T-helper 2 cell (primary cell): ENCODE measurements around the gene TRPC1.
"Not testable (repeated sequence)": the region's sequence is repeated elsewhere in the genome, so short reads cannot be mapped to it uniquely, and the experiment has no call there.

Experiments used
- DNase-seq, 5 experiments: peaks; one replicate each; pipeline versions ENCODE4 v3.0.0 to v3.0.0-alpha.2; 2012 to 2022
- total RNA-seq, 2 donors: gene quantifications; one replicate each; lab custom pipeline; 2026; lab: John Stamatoyannopoulos, UW

Gene TRPC1
- 9.4 to 16.1 reads per million in 2 donors for total RNA-seq

DNA sequence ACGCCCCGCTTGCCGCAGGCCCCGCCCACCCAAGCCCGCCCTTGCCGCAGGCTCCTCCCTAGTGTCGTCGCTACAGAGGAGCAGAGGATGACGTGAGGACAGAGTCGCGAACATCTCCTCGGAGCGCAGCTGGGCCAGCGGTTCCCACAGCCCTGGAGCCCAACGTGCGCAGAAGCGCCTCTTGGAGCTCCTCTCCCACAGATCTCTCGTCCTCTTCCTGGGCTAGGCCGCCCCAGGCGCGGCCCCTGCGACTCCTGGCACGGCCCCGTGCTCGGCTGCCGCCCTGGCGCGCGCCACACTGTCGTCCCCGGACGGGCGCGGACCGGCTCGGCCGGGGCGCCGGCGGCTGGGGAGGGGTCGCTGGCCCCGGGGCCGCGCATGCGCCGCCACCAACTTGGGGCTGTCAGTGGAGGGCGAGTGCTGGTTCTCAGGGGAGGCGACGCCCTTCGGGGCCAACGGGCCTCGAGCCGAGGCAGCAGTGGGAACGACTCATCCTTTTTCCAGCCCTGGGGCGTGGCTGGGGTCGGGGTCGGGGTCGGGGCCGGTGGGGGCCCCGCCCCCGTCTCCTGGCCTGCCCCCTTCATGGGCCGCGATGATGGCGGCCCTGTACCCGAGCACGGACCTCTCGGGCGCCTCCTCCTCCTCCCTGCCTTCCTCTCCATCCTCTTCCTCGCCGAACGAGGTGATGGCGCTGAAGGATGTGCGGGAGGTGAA, at the start of gene TRPC1:
Gene TRPC1, plus strand, starts transcription at position 67 of the 714 bp plus-strand sequence. Its CDS starts 526 bp downstream, at position 593.
- peak; percentile 30 to 91 (median 56) for DNase-seq

DNA sequence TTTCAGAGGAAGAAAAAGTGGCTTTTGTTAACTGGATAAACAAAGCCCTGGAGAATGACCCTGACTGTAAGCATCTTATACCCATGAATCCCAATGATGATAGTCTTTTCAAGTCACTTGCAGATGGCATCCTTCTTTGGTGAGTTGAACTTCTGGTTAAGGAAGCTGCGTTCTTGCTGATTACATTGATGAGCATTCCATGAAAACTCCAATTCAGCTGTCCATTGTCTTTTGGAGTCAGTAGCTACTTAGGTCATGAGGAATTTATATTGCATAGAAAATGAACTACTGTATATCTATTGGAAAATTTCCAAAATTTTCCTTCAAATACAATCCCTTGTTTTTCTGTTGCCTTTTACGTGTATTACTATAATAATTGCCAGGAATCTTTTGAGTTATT, 47.7 kb upstream of the TRPC1 start:
- no peak for DNase-seq

DNA sequence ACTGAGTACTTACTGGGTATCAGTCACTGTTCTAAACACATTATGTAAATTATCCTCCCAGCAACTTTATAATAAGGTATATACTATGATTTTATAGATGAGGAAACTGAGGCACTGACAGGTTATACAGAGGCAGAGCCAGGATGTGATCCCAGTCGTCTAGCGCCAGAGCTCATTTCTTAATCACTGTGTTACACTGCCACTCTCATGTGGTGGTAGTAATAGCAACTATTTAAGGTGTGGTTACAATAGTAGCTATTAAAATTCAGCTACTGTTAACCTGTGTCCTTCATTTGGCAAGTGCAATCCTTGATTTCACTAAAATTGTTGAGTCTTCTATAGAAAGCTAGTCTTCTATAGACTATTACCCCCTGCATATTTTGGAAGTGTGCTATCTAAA, 43.1 kb upstream of the TRPC1 start:
- no peak for DNase-seq

DNA sequence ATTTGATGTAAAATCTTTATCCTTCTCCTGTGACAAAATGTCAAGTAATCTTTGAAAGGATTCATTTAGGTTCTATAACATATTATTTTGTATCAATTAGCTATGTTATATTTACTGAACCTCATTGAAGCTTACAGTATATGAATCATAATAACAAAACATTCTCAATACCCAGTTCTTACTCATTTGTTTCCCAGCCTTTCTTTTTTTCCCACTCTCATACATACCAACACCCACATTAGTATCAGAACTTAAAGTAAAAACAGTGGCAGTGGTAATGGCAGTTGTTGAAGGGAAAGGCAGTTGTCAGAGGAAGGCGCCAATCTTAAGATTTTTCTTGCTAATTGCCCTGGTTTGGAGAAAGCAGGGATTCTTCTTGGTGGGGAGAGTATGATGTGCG, 33.2 kb upstream of the TRPC1 start:
- no peak for DNase-seq

DNA sequence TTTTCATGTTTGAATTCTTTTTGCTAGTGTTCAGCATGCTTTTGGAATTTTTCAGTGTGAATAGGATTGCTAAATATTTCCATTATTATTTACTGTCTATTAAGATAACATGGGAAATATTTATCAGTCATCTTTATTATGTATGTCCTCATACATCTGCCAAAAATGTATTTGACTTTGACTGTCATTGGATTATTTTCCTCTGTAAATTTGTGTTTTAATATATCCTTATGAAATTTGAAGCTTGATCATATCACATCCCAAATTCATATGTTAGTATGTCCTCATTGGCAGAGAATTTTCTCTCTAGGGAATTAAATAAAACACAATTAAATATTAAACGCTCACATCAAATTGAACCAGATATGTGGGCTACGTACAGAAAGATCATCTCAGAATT, 32.3 kb upstream of the TRPC1 start:
- no peak for DNase-seq

DNA sequence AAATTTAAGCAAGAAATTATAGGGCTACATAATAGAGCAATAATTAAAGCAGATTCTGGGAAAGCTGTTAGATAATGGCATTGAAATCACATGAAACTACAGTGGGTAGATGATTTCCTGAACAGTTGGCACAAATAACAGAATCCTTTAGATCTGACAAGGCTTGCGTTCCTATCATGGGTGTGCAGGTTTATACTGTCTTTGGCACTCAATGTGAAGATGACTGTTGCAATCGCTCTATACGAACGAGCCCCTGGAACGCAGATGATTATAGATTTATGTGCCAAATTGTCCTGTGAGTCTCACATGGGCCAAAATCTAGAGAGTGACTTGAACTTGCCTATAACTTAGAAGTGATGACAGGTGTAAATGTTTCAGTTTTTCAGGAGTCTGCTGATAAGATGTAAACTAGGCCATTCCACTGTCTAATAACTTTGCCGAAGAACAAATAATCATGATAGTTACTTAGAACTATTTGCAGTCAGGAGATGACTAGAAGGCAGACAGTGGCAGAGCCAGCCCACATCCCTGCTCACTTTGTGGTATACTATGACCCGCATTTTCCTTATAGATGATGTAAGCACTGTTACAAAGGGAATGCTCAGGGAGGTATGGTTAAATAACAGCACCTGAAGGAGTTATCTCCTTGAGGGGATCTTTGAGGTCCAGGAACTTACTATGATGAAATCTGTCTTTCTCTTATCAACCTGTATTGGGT, 30.5 kb upstream of the TRPC1 start:
- DNase-seq = no peak

DNA sequence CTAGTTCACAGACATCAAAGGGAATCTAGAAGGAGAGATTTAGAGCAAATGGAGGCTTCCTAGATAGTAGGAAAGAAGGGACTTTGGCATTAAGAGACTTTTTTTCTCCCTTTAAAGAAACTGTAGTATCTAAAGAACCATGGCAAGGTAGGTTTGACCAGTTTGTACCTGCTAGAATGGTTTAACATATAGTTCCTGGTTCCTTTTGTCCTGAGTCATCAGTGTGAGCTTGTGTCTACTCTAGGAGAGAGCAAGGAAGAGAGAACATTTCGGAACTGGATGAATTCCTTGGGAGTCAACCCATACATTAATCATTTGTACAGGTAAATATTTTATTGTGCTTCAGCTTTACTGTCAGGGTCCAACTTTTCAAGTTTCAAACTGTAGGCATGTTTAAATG, 29.6 kb upstream of the TRPC1 start:
- DNase-seq = no peak

DNA sequence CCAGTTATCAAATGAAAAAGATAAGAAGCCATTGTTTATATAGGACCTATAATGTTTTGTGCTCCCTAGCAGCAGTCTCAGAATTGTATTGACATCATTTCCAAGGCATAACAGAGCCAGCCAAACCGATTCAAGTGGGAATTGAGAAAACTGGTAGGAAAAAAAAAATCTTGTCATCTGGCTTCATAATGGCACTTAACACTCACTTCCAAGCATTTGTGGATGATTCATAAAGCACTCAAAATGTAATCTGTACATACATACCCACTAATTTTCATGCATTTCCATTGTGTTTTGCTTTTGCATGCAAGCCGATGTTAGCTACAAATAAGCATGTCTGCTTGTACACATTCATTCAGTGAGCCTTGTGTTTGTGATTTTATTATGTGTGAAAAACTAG, 18.6 kb upstream of the TRPC1 start:
- no peak for DNase-seq

DNA sequence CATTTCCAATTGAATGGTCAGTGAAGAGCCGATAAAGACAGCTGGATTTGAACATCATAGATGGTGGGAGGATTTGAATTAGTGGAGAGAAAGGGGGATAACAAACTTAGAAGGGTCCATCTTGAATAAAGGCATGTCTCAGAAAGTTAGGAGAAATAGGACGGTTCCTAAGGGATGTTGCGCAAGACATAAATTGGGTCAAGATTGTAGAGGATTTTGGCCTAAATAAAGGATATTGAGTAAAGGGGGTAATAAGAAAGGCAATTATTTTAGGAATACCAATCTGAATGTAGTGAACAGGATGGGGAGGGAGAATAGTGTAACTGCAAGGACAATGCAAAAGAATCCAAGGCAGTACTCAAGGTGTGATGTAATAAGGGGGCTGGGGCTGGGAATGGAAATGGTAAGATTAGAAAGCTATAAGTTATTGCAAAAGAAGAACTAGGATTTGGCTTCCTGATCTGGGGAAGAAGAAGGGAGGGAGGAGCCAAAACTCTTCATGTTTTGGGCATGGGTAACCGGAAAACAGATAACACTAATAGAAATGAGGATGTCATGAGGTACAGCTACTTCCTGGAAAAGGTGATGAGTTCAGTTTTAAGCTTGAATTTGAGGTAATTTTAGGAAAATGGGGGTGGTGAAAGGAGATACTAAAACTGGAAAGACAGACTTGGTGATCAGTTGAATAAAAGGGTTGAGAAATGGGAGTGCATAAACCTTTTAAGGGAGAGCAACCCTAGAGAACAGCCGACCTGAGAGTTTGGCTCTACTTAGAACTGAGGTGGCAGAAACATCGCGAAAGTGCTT, 17.3 kb upstream of the TRPC1 start:
- peak in 1 of 5 experiments; percentile 13 for DNase-seq

DNA sequence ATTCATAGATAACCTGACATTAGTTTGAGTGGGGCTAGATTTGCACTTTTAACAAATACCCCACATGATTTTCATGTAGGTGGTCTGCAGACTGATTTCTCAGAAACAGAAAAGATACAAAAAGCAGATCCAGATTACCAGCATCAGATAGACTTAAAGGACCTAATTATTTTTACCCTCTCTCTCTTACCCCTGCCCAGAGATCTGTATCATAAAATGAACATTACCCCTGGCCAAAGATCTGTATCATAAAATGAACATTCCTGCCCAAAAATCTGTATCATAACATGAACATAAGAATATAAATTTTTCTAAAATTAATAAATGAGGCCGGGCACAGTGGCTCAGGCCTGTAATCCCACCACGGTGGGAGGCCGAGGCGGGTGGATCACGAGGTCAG, 14.6 kb upstream of the TRPC1 start:
- no peak for DNase-seq

DNA sequence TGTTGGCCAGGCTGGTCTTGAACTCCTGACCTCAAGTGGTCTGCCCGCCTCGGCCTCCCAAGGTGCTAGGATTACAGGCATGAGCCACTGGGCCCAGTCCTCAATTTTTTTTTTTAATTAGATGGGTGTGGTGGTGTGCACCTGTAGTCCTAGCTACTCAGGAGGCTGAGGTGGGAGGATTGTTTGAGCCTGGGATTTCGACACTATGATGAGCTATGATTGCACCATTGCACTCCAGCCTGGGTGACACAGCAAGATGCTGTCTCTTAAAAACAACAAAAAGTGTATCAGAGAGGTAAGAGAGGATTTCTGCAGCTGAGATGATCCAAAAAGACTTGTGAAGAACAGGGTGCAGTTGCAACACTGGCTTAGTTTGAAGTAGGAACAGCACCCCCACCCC, 9.0 kb upstream of the TRPC1 start:
- not testable (repeated sequence) for DNase-seq

DNA sequence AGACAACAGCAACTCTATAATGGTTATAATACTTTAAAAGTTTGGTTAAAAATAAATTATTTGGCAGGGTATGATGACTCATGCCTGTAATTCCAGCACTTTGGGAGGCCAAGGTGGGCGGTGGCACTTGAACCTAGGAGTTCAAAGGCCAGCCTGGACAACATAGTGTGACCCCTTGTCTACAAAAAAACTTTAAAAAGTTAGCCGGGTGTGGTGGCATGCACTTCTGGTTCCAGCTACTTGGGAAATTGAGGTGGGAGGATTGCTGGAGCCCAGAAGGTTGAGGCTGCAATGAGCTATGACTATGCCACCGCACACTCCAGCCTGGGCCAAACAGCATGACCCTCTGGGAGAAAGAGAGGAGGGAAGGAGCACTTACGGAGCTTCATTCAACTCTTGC, 7.7 kb upstream of the TRPC1 start:
- DNase-seq = no peak

DNA sequence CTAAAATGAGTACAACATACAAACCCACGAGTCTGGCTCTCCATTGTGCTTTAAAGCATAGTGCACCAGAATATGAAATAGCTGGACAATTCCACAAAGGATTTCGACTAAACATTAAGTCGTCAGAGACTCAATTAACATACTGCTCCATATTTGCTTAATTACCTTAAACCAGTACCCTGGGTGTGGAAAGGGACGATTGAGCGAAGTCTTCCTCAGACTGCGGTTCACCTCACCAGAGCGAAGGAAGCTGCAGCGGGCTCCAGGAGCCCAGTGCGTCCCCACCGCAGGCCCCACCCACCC, 218 bp upstream of the TRPC1 start:
- peak in 1 of 5 experiments; percentile 72 for DNase-seq

DNA sequence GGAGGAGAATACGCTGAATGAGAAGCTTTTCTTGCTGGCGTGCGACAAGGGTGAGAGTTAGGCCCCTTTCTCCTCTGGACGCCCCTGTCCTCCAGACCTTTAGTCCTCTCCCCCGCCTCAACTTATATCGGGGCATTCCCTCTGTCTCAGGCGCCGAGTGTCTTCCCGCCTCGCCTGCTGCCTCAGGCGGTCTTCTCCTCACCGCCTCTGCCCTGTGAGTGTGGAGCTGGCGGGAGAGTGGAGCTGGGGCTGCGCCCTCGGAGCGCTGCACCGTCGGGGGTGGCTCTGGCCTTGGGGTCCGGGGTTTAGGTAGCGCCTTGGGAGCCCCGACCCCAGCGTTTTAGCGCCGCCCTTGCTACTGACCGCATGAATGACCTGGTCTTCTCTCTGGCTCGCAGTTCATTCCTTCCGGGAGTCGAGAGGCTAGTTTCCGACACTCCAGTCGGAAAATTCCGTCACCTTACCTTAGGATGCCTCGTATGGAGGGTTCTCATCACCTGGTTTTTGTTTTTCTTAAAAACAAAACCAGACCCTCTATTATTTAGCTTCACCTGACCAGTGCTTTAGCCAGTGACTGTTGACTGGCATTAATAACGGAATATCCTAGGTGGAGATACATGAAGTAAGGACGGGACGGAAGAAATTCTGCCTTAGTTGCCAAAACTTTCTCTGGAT, 985 bp downstream of the TRPC1 start:
- DNase-seq = peak in 2 of 5 experiments; percentile 6 to 9

DNA sequence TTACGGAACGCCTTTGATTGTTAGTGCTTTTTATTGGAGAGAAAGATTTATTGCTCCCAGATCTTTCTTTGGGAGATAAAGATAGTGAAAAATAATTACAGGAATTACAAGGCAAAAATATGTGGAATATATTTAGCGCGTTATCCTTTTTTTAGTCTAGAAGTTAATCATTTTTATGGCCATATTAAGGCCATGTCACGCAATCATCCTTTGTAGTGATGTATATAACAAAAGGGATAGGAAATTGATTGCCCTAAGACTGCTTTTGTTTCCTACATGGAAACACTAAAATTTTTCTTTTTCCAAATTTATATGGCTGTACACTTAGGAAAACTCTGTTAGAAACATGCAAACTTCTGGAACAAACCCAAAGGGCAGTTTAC, 1.5 kb downstream of the TRPC1 start:
- DNase-seq = no peak

DNA sequence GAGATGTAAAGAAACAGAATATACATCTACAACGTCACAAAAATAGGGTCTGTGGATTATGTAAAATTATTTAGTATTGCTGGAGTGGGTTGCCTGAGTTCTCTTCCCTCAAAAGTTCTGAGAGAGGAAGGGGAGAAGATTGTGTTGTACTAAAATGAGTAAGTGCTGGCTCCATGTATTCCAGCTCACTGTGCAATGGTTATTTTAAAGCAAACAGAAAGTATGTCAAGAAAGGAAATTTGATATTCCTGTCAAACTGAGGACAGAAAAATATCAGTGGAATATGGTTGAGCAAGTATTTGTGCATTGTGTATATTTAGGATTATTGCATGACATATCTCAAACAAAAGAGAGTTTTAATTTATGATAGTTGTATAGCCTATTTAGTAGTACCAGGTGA, 2.2 kb downstream of the TRPC1 start:
- DNase-seq = no peak

DNA sequence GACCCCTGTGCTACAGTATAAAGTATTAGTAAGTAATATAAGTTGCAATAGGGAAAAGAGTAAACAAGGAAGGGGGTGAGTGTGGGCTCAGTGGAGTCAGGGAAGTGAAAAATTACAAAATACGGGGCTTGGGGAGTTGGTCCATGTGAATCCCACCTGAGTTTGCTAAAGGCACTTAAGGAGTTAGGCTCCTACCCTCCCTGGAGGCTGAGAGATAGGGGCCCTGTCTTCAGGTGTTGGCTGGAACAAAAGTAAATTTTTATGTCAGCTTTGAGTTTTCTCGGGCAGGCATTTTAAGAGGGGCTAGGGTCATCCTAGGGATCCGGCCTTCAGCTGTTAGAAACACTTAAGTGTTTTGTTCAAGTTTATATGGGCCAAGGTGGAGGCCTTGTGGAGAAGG, 8.2 kb downstream of the TRPC1 start:
- no peak for DNase-seq

DNA sequence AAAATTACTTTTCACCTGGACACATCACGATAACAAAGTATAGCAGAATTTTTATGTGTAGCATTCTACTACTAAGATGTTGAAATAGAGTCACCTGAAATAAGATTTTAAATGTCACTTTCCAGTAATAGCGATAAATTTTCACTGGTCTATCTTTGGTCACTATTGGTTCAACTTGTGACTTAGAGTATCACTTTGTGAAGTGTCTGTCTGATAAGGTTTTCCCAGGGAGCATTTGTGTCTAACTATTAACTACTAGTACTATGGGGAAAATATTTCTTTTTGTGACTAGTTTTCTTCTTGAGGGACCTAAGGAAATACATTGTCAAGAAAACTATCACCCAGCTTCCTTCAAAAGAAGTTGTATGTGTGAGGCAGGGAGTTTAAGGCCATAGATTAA, 11.0 kb downstream of the TRPC1 start:
- DNase-seq = no peak

DNA sequence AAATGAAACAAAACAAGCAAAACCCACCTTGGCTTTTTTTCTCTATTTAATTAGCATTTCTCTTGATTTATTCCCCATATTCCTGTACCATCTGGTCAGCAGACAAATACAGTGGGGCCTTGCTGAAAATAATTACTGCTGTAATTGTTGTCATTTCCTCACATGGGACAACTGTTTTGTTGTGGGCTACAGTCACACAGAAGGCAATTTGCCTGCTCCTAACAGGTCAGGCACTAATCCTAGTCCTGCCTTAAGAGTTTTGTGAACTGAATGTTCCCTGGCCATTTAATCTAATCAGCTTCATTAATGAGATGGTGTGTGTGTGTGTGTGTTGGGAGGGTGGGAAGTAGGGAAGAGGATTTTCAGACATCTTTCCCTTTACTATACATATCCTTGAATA, 11.6 kb downstream of the TRPC1 start:
- no peak for DNase-seq

DNA sequence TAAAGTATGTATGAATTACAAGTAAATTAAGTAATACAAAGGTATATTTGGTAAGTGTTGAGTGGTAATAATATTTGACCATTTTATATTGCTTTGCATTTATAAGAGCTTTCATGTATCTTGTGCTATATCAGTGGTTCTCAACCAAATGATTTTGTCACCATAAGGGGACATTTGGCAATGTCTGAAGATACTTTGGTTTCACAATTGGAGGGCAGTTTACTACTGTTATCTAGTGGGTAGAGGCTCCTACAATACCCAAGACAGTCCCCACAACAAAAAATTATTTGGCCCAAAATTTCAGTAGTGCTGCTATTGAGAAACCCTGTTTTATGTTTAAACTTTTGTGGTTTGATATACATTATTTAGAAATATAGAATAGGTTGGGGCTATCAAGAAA, 14.6 kb downstream of the TRPC1 start:
- no peak for DNase-seq

DNA sequence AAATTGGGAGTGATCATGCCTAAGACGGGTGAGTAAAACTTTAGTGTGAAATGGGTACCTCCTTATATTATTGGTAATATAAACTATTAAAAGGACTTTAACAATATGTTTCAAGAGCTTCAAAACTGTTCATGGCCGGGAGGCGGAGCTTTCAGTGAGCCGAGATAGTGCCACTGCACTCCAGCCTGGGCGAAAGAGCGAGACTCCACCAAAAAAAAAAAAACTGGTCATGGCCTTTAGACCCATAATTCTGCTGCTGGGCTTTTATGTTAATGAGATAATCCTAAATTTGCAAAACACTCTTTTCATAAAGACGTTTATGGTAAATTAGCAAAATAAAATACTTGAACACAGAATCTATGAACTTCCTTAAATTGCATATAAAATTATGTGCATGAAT, 22.8 kb downstream of the TRPC1 start:
- no peak for DNase-seq

DNA sequence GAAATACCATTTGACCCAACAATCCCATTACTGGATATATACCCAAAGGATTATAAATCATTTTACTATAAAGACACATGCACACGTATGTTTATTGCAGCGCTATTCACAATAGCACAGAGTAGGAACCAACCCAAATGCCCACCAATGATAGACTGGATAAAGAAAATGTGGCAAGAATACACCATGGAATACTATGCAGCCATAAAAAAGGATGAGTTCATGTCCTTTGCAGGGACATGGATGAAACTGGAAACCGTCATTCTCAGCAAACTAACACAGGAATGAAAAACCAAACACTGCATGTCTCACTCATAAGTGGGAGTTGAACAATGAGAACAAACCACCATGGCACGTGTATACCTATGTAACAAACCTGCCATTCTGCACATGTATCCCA, 26.7 kb downstream of the TRPC1 start:
- DNase-seq = not testable (repeated sequence)

DNA sequence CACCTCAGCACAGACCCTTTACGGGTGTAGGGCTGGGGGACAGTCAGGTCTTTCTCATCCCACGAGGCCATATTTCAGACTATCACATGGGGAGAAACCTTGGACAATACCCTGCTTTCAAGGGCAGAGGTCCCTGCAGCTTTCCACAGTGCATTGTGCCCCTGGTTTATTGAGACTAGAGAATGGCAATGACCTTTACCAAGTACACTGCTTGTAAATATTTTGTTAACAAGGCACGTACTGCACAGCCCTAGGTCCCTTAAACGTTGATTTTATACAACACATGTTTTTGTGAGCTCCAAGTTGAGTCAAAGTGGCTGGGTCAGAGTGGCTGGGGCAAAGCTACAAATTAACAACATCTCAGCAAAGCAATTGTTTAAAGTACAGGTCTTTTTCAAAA, 28.8 kb downstream of the TRPC1 start:
- not testable (repeated sequence) for DNase-seq
